GM04504 (cell line): ENCODE measurements around the gene NRXN3.

Experiments
- DNase-seq: peaks from one replicate; pipeline ENCODE4 v3.0.0-alpha.2; 2012; ENCODE audit warnings: low read depth

Gene NRXN3

DNA sequence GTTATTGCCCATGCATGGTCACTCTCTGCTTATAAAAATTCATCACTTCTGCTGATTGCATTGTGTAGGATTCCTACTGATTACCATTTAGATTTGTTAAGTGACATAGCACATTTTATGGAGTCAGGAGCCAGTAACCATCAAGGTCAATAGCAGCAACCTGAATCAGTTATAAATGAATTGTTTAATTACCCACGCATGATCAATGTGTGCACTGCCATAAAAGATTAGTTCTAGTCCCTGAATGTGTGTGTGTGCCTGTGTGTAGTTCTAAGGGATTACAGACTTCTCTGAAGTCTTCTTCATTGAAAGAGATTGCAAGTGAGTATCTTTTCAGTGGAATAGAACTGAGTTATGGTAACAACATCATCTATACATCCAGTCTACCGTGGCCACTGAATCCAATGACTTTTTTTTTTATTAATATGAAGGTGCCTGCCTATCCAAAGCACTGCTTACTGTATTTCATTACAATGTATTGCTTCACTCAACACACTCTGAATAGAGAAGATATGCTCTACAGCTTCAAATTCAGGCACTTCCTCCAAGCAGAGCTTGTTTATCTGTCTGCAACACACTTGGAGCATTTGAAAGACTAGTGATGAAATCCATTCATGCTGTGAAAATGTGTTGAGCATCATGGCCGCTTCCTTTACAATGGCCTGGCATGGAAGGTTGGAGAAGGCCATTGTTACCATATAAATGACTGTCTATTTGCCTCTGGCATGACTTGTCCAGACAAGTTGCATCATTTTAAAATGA is 1659.4 kb downstream of the NRXN3 start:
- no peak for DNase-seq

DNA sequence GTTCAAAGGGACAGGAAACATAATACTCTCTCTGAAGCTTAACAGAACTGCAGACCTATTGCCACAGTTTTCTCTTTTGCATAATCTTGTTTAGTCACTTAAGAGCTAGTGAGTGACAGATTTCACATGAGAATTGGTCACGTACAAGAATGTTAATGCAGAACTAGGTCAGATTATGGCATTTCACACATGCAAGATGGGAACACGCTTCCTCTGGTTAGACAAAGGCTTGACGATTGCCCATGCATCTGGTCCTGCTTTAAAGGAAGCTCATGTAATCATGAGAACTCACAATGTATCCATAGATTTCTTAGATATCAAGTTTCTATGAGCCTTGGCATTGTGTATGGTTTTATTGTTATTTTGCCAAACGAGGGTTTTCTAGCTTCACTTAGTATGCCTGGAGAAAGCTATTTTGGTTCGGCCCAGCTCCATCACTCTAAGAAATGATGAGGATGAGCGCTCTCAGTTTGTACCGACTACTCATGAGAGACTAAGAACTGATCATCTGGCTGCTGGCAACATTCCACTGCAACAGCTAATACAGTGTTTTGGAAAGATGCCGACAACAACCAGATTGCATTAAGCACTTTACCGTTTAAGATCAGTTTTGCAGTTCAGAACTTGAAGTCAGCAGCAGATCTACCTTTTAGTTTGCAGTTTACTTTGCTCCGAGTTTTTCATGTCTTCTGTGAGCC is 1661.2 kb downstream of the NRXN3 start:
- DNase-seq, result peak; percentile 40

- no peak for DNase-seq
Observed at GRCh38 chr14:79833781-79834180, 1663.6 kb downstream of the NRXN3 start.

DNA sequence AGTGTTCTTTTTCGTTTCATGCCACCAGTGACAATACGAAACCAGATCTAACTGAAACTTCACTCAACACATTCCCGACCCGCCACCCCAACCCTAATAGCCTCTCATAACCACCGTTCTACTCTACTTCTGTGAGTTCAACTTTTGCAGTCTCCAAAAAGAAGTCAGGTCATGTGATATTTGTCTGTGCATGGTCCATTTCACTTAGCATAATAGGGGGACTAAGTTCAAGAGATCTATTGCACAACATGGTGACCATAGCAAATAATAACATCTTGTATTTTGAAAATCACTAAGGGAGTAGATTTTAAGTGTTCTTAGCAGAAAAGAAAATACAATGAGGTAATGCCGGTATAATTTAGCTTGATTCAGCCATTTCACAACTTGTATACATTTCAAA is 1664.7 kb downstream of the NRXN3 start:
- no peak for DNase-seq

DNA sequence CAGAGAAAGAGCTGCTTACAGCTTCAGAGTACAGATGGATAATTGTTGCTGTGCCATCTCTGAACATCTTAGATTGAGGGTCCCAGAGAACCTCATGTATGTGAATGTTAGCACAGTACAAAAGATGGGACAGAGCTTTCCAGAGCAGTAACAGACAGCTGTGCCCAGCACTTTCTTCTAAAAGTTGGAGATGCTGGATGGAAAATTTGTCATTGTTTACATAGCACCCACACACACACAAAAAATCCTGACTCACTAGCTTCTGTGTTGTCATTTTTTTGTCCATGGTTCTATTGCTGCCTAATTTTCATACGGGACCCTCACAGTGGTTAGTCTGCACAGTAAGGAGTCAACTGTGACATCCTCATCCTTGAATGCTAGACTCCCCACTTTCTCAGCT is 1666.4 kb downstream of the NRXN3 start:
- no peak for DNase-seq

GRCh38 chr14:79837699-79838098 is 1667.5 kb downstream of the NRXN3 start:
- no peak for DNase-seq

DNA sequence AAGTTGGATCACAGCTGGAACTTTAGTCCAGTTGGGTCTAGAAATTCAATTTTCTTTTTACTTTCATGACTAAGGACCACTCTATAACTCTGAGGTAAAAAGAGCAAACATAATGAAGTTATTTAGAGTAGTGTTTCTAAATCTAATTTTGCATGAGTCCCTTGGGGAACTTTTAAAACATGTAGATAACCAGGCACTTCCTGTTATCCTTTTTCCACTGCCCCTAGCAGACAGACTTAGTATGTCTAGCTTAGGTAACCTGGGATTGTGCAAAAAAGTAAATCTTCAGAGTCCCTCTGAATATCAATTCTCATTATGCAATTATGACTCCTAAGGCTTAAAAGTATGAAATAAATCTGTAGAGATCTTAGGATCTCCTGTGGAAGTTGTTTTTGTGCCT is 1669.9 kb downstream of the NRXN3 start:
- no peak for DNase-seq

GRCh38 chr14:79840831-79841230 is 1670.7 kb downstream of the NRXN3 start:
- no peak for DNase-seq

DNA sequence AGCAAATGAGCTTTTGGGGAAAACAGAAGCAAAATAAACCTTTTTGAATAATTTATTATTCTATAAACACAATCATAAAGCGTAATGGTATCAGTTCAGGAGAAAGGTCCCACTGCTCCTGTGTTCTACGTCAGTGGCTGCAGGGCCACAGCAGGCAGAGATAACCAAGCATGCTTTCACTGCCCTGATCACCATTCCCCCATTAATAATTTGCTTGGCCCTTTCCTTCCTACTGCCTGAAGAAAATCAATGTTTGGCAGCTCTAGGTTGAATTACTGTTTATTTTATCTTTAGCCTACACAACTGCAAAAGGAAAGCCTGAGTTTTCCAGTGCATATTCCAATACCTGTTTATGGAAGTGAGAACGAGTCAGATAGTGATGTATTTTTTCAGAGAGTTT is 1671.3 kb downstream of the NRXN3 start:
- no peak for DNase-seq

DNA sequence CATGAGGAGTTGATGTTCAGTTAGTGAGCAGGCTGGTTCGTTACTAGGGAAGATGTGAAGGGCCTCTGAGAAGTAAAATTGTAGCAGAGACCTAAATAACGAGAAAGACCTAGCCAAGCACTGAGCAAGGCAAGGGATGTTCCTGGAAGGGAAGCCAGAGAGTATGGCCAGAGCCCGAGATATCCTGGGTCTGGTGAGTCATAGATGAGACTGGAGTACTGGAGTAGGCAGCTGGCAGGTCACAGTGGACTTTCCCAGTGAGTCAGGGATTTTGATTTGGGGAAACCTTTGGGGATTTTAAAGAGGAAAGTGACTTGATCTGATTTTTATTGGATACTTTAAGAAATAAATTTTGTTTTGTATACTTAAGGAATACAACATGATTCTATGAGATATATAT is 1672.1 kb downstream of the NRXN3 start:
- DNase-seq, result peak; percentile 30

DNA sequence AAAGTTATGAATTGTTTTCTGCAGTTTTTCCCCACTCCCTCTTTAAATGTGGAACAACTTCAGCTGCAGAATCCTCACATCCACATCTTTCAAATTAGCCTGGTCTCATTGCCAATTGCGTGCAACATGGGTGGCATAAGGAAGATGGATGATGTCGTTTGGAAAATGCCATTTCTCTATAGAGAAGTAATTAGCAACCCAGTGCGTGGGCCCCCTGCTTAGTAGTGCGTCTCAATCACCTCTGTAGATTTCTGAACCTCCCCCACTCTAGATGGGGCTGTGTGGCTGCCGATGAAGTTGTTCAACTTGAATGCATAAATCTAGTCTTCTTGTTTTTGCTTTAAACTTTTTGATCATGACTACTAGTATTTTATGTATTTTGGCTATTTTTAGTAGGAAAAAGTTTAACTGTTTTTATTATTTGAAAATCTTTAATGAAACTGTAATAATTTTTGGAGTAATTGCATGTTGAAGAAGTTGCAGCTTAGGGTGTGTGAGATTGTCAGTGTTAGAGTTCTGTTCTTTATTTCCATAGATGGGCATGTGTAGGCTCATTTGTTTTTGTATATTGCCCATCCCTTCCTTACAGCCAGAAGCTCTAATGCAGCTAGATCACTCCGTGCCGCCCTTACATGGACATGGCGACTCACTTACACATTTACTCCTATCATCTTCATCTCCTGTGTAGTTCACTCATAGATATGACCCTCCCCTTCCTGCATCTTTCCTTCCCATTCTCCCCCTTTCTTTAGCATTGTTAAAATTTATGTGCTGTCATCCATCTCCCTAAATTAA is 1683.0 kb downstream of the NRXN3 start:
- DNase-seq, result no peak

- DNase-seq, result no peak
Observed at GRCh38 chr14:79855789-79856188, 1685.6 kb downstream of the NRXN3 start.

- no peak for DNase-seq
Observed at GRCh38 chr14:79856381-79856780, 1686.2 kb downstream of the NRXN3 start.

- no peak for DNase-seq
Observed at GRCh38 chr14:79861111-79861510, 1690.9 kb downstream of the NRXN3 start.

DNA sequence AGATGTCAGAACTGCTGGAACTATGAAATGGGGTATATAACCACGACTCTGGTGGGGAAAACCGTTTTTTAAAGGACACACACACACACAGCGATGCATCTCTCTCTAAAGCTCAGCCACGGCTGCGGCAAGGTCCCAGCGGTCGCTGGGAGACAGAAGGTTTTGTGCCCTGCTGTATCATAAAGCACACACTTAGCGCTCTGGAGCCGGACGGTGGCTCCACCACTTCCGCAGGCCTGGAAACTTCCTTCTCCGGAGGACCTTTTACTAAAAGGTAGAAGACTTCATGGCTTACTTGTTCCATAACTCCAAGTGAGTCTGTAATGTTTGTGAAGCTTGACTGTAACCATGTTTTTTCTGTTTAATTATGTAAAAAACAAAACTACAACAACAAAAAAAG is 1691.9 kb downstream of the NRXN3 start:
- DNase-seq, result no peak

DNA sequence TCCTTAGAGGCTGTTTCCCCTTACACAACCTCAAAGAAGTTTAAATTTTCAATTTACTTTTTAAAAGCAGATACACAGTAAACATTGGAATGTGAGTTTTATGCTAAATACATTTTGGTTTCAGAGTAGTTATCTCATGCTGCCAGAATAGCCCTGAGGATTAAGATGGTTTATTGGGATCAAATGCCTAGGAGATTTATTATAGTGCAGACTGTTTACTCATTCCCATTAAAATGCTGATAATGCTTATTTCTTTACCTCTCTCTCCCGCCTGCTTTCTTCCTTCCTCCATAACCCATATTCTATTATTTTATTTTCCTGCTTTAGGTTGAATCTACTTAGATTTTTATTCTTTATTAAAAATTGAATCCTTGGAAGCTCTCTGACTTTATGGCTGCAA is 1701.0 kb downstream of the NRXN3 start:
- no peak for DNase-seq

- DNase-seq, result no peak
Observed at GRCh38 chr14:79878229-79878628, 1708.1 kb downstream of the NRXN3 start.

- DNase-seq, result no peak
Observed at GRCh38 chr14:79878785-79879184, 1708.6 kb downstream of the NRXN3 start.

DNA sequence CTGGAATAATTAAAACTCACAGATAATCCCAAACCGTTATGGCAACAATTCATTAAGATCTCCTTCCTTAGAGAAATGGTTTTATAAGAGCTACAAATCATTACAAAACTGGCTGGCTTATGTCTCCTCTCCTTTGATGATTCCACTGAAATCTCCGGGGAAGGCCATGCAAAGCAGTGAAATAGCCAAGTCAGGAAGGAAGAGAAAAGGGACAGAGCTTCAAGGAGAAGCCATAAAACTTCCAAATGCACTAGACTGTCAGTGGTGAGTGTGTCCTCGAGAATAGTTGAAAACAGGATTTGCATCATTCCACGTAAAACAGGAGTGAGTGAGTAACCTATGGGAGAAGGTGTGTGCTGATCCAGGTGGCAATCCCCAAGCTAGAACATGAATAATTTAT is 1711.1 kb downstream of the NRXN3 start:
- DNase-seq, result no peak

GRCh38 chr14:79890527-79890926 is 1720.4 kb downstream of the NRXN3 start:
- no peak for DNase-seq

DNA sequence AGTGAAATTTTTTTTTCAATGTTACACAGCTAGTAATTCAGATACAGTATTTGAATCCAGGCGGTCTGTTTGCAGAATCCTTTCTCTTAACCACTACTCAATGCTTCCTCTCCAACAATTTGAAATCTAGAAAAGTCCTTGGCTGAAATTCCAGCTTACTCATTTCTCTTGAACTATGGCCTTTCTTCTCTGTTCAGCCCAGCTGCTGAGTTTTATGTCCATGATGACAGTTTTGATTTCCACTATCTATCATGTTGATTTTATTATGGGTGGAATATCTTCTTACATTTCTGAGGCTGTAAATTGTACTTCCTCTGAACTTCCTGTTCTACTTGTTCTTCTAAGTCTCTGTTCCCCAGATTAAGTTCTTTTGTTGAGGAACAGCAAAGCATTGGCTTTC is 1725.8 kb downstream of the NRXN3 start:
- peak; percentile 42 for DNase-seq

DNA sequence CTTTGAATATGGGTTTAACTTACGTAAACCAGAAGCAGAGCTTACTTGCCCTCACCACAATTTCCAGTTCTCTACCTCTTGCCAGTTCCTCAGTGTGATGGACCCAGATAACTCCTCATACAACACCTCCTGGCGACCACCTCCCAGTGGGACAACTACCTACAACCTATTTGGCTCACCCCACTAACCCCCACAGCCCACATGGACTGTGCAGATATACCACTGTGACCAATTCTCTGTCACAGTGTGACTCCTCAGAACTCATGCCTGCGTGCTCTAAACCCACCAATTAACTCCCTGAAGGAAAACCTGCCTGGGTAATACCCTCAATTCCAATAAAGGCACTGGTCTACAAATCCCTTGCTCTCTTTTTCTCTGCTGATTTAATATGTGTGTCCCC is 1729.4 kb downstream of the NRXN3 start:
- DNase-seq, result no peak

GRCh38 chr14:79904497-79904896 is 1734.3 kb downstream of the NRXN3 start:
- no peak for DNase-seq
